GM21447 (cell line): Measurements from ENCODE around the gene PJA1.

Experiments used
- ATAC-seq: cut with Tn5 transposase; IDR thresholded peaks from one replicate; pipeline ENCODE4 v1.9.1; 2021; ENCODE audit not compliant: unreplicated experiment

PJA1 gene

GRCh38 chrX:69144838-69145680 is 20.2 kb downstream of the PJA1 start:
- ATAC-seq = no peak

GRCh38 chrX:69143530-69143929 is 21.7 kb downstream of the PJA1 start:
- ATAC-seq = no peak

- no peak for ATAC-seq
These were observed 22.3 kb downstream of the PJA1 start for GRCh38 chrX:69142788-69143469.

- ATAC-seq = no peak
These were observed 24.4 kb downstream of the PJA1 start for GRCh38 chrX:69140837-69141236.

- ATAC-seq = no peak
These were observed 25.7 kb downstream of the PJA1 start for GRCh38 chrX:69139516-69139915.

- ATAC-seq = no peak
These were observed 26.7 kb downstream of the PJA1 start for GRCh38 chrX:69138512-69138911.

GRCh38 chrX:69138118-69138390 is 27.2 kb downstream of the PJA1 start:
- no peak for ATAC-seq

GRCh38 chrX:69137371-69138117 is 27.7 kb downstream of the PJA1 start:
- ATAC-seq = no peak

- ATAC-seq = no peak
These were observed 28.5 kb downstream of the PJA1 start for GRCh38 chrX:69136546-69137331.

GRCh38 chrX:69133921-69134542 is 31.2 kb downstream of the PJA1 start:
- no peak for ATAC-seq

- ATAC-seq = no peak
These were observed 33.4 kb downstream of the PJA1 start for GRCh38 chrX:69131886-69132285.

- ATAC-seq = no peak
These were observed 34.8 kb downstream of the PJA1 start for GRCh38 chrX:69130439-69130838.

- ATAC-seq = no peak
These were observed 36.7 kb downstream of the PJA1 start for GRCh38 chrX:69128588-69128987.

- no peak for ATAC-seq
These were observed 37.8 kb downstream of the PJA1 start for GRCh38 chrX:69127466-69127865.

GRCh38 chrX:69126642-69127041 is 38.6 kb downstream of the PJA1 start:
- no peak for ATAC-seq

GRCh38 chrX:69125094-69125493 is 40.2 kb downstream of the PJA1 start:
- ATAC-seq = no peak

- ATAC-seq = no peak
These were observed 41.1 kb downstream of the PJA1 start for GRCh38 chrX:69124108-69124507.

GRCh38 chrX:69123481-69123880 is 41.8 kb downstream of the PJA1 start:
- ATAC-seq = no peak

GRCh38 chrX:69121321-69122000 is 43.8 kb downstream of the PJA1 start:
- ATAC-seq = no peak

- ATAC-seq = no peak
These were observed 44.8 kb downstream of the PJA1 start for GRCh38 chrX:69120476-69120875.
